Smooth muscle cell (in vitro differentiated cells): ENCODE data around the gene LCP1. TPM values are rescaled to one million over a fixed set of nuclear protein-coding genes. Genes with fewer than 3 reads are reported as not detected.
A peak's percentile ranks its signal among the peaks of the same experiment; 100 is the strongest.

Experiments
- DNase-seq: peaks from one replicate; lab custom pipeline; 2025; ENCODE audit not compliant: unreplicated experiment; lab: John Stamatoyannopoulos, UW
- H2AFZ ChIP-seq: fragments of 200-600 bp; sonication (generic); 2 replicates; pipeline ENCODE4 v1.6.0; 2016; ENCODE audit warnings: antibody characterized with exemption, low read depth, mild to moderate bottlenecking
- H3F3A ChIP-seq: fragments of 200-600 bp; sonication (generic); 2 replicates; pipeline ENCODE4 v1.6.0; 2017; ENCODE audit warnings: antibody characterized with exemption, low read depth
- H3K27ac ChIP-seq: fragments of 200-600 bp; sonication (generic); 2 replicates; pipeline ENCODE4 v1.5.1; 2016; ENCODE audit warnings: low read depth, mild to moderate bottlenecking
- H3K27me3 ChIP-seq: fragments of 200-600 bp; sonication (generic); 2 replicates; pipeline ENCODE4 v1.6.1; 2016; ENCODE audit warnings: low read depth, mild to moderate bottlenecking
- H3K36me3 ChIP-seq: fragments of 200-600 bp; sonication (generic); 2 replicates; pipeline ENCODE4 v1.5.1; 2016; ENCODE audit warnings: low read depth
- H3K4me1 ChIP-seq: fragments of 200-600 bp; sonication (generic); 2 replicates; pipeline ENCODE4 v1.5.1; 2016; ENCODE audit warnings: low read depth
- H3K4me2 ChIP-seq: fragments of 200-600 bp; sonication (generic); 2 replicates; pipeline ENCODE4 v1.6.0; 2016; ENCODE audit warnings: mild to moderate bottlenecking
- H3K4me3 ChIP-seq: fragments of 200-600 bp; sonication (generic); 2 replicates; pipeline ENCODE4 v1.5.1; 2016; ENCODE audit warnings: mild to moderate bottlenecking
- H3K79me2 ChIP-seq: fragments of 200-600 bp; sonication (generic); 2 replicates; pipeline ENCODE4 v1.6.0; 2016; ENCODE audit warnings: low read depth, mild to moderate bottlenecking
- H3K9ac ChIP-seq: fragments of 200-600 bp; sonication (generic); 2 replicates; pipeline ENCODE4 v1.6.0; 2016; ENCODE audit warnings: low read depth
- H3K9me3 ChIP-seq: fragments of 200-600 bp; sonication (generic); replicated peaks from 2 replicates; pipeline ENCODE4 v1.5.1; 2016; ENCODE audit warnings: low read depth
- H4K20me1 ChIP-seq: fragments of 200-600 bp; sonication (generic); 2 replicates; pipeline ENCODE4 v1.6.0; 2016; ENCODE audit warnings: low read depth
- CTCF ChIP-seq: fragments of 200-600 bp; sonication (generic); IDR thresholded peaks from 2 replicates; pipeline ENCODE4 v1.5.1; 2017; ENCODE audit warnings: borderline replicate concordance, mild to moderate bottlenecking, antibody characterized with exemption; ENCODE audit not compliant: insufficient read depth, poor library complexity, severe bottlenecking
- WGBS: methylation state at CpG from one replicate; pipeline ENCODE4 v1.1.7; 2016; ENCODE audit warnings: low lambda C conversion rate; 5-methylcytosine and 5-hydroxymethylcytosine counted together
- polyA plus RNA-seq: library from polyadenylated mRNA; unstranded; fragments of >200 nt; fragmentation: Nextera tagmentation; extraction: Ambion mirVana; gene quantifications from 2 replicates; pipeline ENCODE4 v1.2.1, GENCODE V29; 2016
- total RNA-seq: library from RNA; depleted of rRNA; stranded (reverse); fragments of >200 nt; gene quantifications from 2 replicates; pipeline ENCODE4 v1.2.3, GENCODE V29; 2014

The LCP1 gene
- total and polyA plus RNA-seq, 2 experiments from 2014 or later: 7.6 to 38.7 TPM

DNA sequence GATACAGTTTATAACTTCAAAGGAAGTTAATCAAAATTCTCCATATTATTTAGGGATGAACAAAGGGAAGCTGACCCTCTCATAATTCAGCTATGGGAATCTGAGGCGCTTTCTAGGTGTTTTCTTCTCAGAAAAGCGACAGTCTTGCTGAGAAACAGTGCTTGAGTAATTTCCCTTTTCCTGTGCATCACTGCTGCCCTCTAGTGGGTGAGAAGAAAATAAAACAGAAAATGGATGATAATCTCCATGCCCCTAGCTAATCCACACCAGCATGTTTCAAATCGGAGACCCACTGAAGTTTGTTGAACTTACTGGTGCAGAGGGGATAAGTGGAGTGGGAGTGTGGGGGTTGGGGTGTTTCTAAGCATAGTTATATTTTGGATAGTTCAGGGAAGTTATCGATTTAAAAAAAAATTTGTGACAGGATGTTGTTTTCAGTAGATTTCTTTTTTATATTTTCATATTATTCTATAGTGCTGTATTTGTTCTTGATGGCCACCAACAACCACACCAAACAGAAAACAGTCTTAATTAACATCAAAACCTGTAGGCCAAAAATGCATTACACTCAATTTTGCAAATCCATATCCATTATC, 21.4 kb downstream of the LCP1 start:
- H3K27me3 ChIP-seq: no peaks in the 10 kb centered on the region
- no peak overlapping the region for H3K4me3 ChIP-seq
- no peak for DNase-seq
- no peaks in the 10 kb centered on the region for H3K36me3 ChIP-seq
- no peak overlapping the region for H3K4me2 ChIP-seq
- H3K4me1 ChIP-seq: no peaks in the 10 kb centered on the region
- 51% methylated on average over 4 of the region's 4 CpGs for WGBS
- no peaks in the 10 kb centered on the region for H3F3A ChIP-seq
- H2AFZ ChIP-seq: no peak overlapping the region
- H4K20me1 ChIP-seq: no peaks in the 10 kb centered on the region
- TF ChIP-seq CTCF: peak; percentile 75
- H3K79me2 ChIP-seq: no peaks in the 10 kb centered on the region
- H3K9me3 ChIP-seq: no peaks in the 10 kb centered on the region
- no peak overlapping the region for H3K27ac ChIP-seq
- no peak overlapping the region for H3K9ac ChIP-seq

- H2AFZ ChIP-seq: no peak overlapping the region
- H3K9ac ChIP-seq: no peak overlapping the region
- no peak overlapping the region for H3K27ac ChIP-seq
- no peak overlapping the region for H3K4me2 ChIP-seq
- no peaks in the 10 kb centered on the region for H4K20me1 ChIP-seq
- no peak for DNase-seq
- no peaks in the 10 kb centered on the region for H3K79me2 ChIP-seq
- 86% methylated on average over 4 of the region's 4 CpGs for WGBS
- H3K4me3 ChIP-seq: no peak overlapping the region
- no peaks in the 10 kb centered on the region for H3K9me3 ChIP-seq
- H3K27me3 ChIP-seq: no peaks in the 10 kb centered on the region
- H3F3A ChIP-seq: no peaks in the 10 kb centered on the region
- no peaks in the 10 kb centered on the region for H3K36me3 ChIP-seq
- TF ChIP-seq CTCF: no peak
- H3K4me1 ChIP-seq: no peaks in the 10 kb centered on the region
Observed at GRCh38 chr13:46160065-46160464, 21.9 kb downstream of the LCP1 start.

DNA sequence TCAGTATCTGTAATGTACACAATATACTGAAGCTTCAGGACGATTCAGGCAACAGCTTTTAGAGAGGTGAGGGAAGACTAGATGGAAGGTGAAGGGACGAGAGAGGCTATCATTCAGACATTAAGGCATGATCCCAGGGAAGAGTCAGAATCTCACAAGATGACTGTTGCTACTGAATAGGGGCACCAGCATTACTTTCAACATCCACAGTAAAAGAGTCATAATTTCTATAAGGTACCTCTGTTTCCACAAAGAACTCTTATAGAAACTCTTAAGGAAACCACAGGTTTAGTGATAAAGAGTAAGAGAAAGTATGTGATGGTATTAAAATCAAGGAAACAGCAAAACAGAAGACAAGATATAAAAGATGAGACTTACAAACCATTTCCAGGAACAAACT, 23.0 kb downstream of the LCP1 start:
- Histone ChIP-seq H3K27me3 (no peaks in the 10 kb centered on the region), H3K4me1 (no peaks in the 10 kb centered on the region), H3K79me2 (no peaks in the 10 kb centered on the region), H3K27ac (no peak overlapping the region), H3K36me3 (no peaks in the 10 kb centered on the region), H3K4me2 (no peak overlapping the region), H4K20me1 (no peaks in the 10 kb centered on the region), H3F3A (no peaks in the 10 kb centered on the region), H2AFZ (no peak overlapping the region), H3K9ac (no peak overlapping the region), H3K9me3 (no peaks in the 10 kb centered on the region), H3K4me3 (no peak overlapping the region)
- TF ChIP-seq CTCF: no peak
- WGBS: 93% methylated on average over 2 of the region's 2 CpGs
- DNase-seq: no peak

- Histone ChIP-seq H3K79me2 (no peaks in the 10 kb centered on the region), H4K20me1 (no peaks in the 10 kb centered on the region), H3K36me3 (no peaks in the 10 kb centered on the region), H3F3A (no peaks in the 10 kb centered on the region), H2AFZ (no peak overlapping the region), H3K4me1 (no peaks in the 10 kb centered on the region), H3K9me3 (no peaks in the 10 kb centered on the region), H3K27me3 (no peaks in the 10 kb centered on the region), H3K9ac (no peak overlapping the region), H3K4me2 (no peak overlapping the region), H3K4me3 (no peak overlapping the region), H3K27ac (no peak overlapping the region)
- DNase-seq: no peak
- 96% methylated on average over 2 of the region's 2 CpGs for WGBS
- TF ChIP-seq CTCF: no peak
Observed at GRCh38 chr13:46158222-46158621, 23.8 kb downstream of the LCP1 start.
